Endothelial cell of coronary artery (primary cell): Measurements from ENCODE around the gene TM4SF4. TPM values are rescaled to one million over a fixed set of nuclear protein-coding genes. Genes with fewer than 3 reads are reported as not detected.

ENCODE experiments used
- total RNA-seq: library from RNA; depleted of rRNA; stranded (reverse); fragments of >200 nt; gene quantifications from 2 replicates; pipeline ENCODE4 v1.2.3, GENCODE V29; 2014

The TM4SF4 gene, protein sequence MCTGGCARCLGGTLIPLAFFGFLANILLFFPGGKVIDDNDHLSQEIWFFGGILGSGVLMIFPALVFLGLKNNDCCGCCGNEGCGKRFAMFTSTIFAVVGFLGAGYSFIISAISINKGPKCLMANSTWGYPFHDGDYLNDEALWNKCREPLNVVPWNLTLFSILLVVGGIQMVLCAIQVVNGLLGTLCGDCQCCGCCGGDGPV
- not detected in 2 replicates for total RNA-seq

DNA sequence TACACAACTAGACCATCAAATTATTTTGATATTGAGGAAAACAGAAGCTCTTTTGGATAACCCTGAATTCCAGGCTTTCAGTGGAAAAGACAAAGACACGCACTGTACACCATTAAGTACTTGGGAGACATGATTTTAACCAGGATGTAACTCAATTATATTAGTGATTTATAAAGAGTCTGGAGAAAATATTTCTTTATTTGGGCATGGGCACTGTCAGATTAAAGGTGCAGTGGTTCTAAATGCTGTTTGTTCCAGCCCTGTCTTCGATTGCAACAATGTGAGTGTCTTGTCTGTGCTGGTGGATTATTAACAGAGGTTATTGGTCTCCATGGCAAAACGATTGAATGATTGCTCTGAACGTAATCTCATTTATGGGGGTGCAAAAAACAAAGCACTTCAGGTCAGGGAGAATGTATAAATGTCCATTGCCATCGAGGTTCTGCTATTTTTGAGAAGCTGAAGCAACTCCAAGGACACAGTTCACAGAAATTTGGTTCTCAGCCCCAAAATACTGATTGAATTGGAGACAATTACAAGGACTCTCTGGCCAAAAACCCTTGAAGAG, at the start of gene TM4SF4:
TM4SF4 (plus strand) TSS at position 448 of the 568 bp plus-strand sequence. CDS start 181 bp downstream, outside the sequence.

Other genes starting within 250 kb of the TM4SF4 start
- gene TM4SF18, start 141.1 kb upstream of the TM4SF4 start, total RNA-seq: 56.6 and 75.3 TPM in 2 replicates
- gene TM4SF1, start 97.0 kb upstream of the TM4SF4 start, total RNA-seq: 774 and 910 TPM in 2 replicates
- 70.5 and 90.1 TPM in 2 replicates for gene WWTR1, start 183.3 kb downstream of the TM4SF4 start, total RNA-seq